Ovary (tissue), 3 donors: ENCODE data around the gene TBATA.

Experiments used
- CTCF ChIP-seq, 3 donors: fragments of 450-650 bp in 2 of 3; fragments of 200-600 bp in 1 of 3; IDR thresholded peaks; one replicate each; pipeline versions ENCODE4 v1.5.1 to v1.8.0; 2016 to 2022; ENCODE audit warnings: antibody characterized with exemption in 3 of 3, mild to moderate bottlenecking in 1 of 3
- POLR2A ChIP-seq: fragments of 450-650 bp; IDR thresholded peaks from one replicate; pipeline ENCODE4 v1.6.1; 2017; ENCODE audit warnings: antibody characterized with exemption, mild to moderate bottlenecking, moderate library complexity
- donor health status: DM: no; HTN: no; CAD: no.

- TF ChIP-seq CTCF (IDR thresholded peaks at IDR 0.05) (no peak), POLR2A (no peak)
Measured at GRCh38 chr10:70777063-70777875, 7.9 kb downstream of the TBATA start.
